Eye (tissue), 1 donor: ENCODE results near the gene INHBC.
"Not testable (repeated sequence)": the region's sequence is repeated elsewhere in the genome, so short reads cannot be mapped to it uniquely, and the experiment has no call there.

Experiments used
- DNase-seq: peaks from one replicate; pipeline ENCODE4 v3.0.0-alpha.2; 2015

Gene INHBC

GRCh38 chr12:57488402-57489156, 54.0 kb downstream of the INHBC start:
- DNase-seq: peak; percentile 39

DNA sequence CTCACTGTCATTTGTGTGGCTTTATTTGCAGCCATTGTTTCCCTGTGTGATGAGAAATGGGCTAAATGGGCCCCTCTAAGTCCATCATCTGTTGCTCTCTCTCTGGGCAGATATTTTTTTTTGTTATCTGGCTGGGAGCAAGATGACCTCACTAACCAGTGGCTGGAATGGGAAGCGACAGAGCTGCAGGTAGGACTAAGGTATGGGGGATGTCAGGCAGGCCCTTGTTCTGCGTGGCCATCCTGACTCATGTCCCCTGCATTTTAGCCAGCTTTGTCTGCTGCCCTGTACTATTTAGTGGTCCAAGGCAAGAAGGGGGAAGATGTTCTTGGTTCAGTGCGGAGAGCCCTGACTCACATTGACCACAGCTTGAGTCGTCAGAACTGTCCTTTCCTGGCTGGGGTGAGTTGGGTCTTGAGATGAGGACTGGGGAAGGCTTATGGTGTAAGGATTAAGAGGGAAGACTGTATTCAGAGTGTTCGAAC, 54.6 kb downstream of the INHBC start:
- DNase-seq: no peak

GRCh38 chr12:57490126-57490525, 55.5 kb downstream of the INHBC start:
- DNase-seq: no peak

DNA sequence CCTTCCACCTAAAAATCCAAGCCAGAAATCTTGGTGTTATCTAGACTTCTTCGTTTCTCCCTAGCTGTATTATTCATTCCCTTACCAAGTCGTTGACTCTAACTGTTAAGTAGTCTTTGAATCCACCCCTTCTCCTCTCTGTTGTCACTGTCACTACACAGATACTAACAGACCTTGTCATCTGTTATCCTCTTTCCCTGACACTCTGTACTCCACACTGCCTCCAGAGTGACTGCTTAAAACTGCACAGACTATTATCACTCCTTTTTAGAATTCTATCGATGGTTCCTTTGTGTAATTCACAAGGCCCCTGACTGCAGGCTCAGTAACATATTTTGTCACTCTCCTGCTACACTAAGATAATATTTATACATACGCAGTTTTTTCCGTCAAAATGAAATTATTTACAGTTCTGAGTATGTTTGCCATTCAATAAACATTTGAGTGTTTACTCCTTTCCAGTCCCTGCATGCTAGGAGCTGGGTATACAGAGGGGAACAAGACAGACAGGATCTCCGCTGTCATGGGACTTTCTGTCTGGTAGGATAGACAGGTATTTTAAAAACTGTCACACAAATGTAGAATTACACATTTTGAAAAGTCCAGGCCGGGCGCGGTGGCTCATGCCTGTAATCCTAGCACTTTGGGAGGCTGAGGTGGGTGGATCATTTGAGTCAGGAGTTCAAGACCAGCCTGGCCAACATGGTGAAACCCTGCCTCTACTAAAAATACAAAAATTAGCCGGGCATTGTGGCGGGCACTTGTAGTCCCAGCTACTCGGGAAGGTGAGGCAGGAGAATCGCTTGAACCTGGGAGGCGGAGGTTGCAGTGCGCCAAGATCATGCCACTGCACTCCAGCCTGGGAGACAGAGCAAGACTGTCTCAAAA, 57.1 kb downstream of the INHBC start:
- DNase-seq: no peak

- not testable (repeated sequence) for DNase-seq
These were observed 60.6 kb downstream of the INHBC start for GRCh38 chr12:57495051-57495701.

- DNase-seq: no peak
These were observed 62.2 kb downstream of the INHBC start for GRCh38 chr12:57496822-57497221.

DNA sequence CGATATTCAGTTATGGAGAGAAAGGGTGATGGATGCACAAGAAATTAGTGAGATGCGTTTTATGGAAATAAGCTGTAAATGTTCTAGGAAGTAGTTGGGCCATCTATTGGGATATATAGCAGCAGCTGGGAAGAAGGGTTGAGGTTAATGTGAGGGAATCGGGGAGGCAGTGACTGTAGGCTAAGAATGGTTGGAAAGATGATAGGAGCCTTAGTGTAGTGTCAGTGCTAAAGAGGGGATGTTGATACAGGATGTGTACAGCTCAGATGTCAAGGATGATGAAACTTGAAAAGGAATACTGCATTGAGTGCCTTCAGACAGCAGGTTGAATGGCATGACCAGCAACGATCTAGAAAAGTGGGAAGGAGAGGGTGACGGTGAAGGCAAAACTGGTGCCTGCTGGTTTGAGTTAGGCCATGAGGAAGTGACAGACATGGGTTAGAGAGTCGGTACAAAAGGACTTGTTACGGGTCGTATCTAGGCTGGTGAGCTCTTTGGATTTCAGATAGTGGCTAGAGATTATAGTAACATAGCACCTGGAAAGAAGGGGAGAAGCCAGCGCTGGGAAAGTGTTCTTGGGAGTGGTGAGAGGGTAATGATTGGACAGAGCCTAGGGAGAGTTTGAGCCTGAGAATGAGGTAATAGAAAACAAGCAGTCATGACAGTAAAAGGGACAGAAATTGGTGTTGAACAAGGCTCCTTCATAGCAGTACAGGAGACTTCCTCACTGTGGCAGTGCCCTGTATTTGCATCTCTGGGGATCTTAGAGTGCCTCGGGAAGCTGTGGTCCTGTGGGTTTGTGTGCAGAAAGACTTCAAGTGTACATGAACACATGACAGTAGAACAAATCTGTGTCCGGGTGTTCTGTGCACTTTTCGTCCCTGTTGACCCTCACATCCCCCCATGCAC, 62.9 kb downstream of the INHBC start:
- no peak for DNase-seq

GRCh38 chr12:57498132-57498502, 63.5 kb downstream of the INHBC start:
- DNase-seq: no peak

- no peak for DNase-seq
These were observed 64.0 kb downstream of the INHBC start for GRCh38 chr12:57498571-57498970.

- DNase-seq: no peak
These were observed 65.6 kb downstream of the INHBC start for GRCh38 chr12:57500213-57500612.
